Stimulated activated CD8-positive, alpha-beta memory T cell treated with anti-CD3 and anti-CD28 coated beads, Interleukin-4, amount 100 ng/mL, for 4 hours (primary cell): Measurements from ENCODE around the gene ATXN7L1.

Source experiments
- DNase-seq, 2 donors: peaks; one replicate each; pipeline ENCODE4 v3.0.0-alpha.2; 2020; ENCODE audit warnings: low read depth in 2 of 2, low spot score in 1 of 2

Gene ATXN7L1

DNA sequence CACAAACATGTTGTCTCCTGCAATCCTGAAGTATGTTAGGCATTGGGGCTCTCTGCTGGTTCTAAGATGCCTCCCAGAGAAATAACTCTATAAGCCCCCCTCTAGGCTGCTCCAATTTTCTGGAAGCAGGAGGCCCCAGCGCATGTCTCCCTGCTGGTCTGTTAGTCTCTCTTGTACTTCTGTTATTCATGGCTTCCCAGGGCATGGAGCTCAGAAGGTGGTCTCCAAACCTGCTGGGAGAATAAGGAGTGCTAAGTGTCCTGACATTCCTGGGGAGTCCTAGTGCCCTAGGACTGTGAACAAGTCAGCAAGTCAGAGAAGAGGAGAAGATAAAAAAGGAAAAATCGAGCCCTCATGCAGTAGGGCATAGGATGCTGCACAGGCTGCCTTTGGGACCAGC, 224.6 kb downstream of the ATXN7L1 start:
- no peak for DNase-seq

GRCh38 chr7:105650382-105650970, 225.9 kb downstream of the ATXN7L1 start:
- no peak for DNase-seq

DNA sequence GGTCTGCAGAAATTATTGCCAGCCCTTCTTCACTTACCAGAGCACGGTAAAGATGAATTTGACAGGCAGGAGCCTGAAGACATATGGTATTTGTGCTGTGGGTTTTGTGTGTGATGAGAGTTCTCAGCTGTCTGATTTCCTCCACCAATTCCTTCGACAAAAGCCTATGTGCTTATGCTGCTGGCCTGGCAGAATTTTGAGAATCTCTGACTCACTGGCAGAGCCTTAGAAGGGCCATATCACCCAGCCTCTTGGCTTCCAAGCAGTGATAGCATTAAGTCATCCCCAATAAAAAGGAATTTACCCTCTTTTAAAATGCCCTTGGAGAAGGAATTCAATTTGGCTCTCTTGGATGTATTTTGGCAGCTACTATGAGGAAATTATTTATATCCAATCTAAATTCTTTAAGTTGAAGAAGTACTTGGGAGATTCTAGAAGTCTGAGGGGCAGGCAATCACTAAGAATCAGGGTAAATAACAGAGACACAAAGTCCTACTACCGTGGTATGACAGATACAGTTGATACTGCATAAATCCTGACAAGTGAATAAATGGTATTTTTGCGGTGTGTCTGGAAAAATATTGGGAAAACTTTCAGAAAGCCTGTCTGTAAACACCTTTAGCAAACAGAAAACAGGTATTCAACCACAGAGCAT, 226.5 kb downstream of the ATXN7L1 start:
- DNase-seq, result no peak

GRCh38 chr7:105648561-105649401, 227.6 kb downstream of the ATXN7L1 start:
- DNase-seq, result no peak

GRCh38 chr7:105647591-105647990, 228.8 kb downstream of the ATXN7L1 start:
- no peak for DNase-seq

DNA sequence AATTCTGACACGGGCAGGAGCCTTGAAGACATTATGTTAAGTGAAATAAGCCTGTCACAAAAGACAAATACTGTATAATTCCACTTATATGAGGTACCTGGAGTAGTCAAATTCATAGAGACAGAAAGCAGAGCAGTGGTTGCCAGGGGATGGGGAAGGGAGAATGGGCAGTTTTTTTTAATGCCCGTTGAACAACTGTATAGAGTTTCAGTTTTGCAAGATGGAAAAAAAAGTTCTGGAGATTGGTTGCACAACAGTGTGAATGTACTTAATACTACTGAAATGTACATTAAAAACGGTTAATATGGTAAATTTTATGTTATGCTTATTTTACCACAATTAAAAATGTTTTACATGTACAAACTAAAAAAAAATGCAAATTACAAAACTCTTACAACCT, 231.5 kb downstream of the ATXN7L1 start:
- DNase-seq, result no peak

DNA sequence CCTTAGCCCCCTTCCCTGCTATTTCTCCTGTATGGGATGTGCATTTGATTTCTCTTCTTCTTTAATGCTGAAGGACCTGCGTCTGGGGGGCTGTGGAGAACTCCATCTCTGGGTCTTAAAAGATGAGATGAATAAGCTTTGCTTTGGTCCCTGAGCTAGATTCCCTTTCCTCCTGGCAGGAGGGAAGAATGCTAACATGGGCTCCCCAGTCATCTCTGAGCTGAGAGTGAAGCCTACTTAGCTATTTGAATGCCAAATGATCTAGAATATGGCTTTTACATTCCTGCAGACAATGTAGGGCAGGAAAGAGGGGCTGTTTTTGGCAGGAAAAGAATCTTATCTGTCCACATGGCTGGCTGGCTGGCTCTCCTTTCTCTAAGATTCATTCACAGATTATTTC, 232.5 kb downstream of the ATXN7L1 start:
- no peak for DNase-seq

DNA sequence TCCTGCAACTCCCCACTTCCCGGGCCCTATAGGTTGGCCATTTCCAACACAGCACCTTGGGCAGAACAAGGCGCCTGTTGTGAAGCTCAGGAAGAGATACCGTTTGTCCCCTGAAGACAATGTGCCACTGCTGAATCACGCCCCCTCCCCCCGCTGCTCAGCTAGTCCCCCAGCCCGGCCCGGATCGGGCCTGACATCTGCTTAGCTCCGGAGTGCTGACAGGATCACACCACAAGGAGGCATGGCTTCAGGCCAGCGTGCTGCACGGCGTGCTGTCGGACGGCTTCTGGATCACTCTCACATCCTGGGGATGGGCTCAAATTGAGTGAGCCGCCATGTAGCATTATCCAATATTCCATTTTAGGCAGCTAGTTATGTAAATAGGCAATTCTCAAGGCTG, 233.0 kb downstream of the ATXN7L1 start:
- DNase-seq, result no peak

DNA sequence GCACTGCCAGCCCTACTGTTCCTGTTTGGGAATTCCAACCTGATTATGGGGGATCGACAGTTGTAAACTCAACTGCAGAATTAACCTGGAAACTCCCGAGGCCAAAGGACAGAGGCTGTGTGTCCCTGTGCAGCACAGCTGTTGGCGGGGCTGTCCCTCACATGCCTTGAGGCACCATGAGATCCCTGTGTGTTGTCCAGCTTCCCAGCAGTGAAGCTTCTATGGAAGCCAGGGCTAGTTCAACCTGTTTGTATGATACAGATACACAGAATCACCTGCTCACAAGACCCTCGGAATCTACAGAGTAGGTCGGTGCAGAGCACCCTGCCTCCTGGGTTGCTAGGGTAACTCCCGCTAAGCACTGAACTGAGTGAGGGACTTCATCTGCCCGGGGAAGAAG, 234.1 kb downstream of the ATXN7L1 start:
- DNase-seq, result no peak

DNA sequence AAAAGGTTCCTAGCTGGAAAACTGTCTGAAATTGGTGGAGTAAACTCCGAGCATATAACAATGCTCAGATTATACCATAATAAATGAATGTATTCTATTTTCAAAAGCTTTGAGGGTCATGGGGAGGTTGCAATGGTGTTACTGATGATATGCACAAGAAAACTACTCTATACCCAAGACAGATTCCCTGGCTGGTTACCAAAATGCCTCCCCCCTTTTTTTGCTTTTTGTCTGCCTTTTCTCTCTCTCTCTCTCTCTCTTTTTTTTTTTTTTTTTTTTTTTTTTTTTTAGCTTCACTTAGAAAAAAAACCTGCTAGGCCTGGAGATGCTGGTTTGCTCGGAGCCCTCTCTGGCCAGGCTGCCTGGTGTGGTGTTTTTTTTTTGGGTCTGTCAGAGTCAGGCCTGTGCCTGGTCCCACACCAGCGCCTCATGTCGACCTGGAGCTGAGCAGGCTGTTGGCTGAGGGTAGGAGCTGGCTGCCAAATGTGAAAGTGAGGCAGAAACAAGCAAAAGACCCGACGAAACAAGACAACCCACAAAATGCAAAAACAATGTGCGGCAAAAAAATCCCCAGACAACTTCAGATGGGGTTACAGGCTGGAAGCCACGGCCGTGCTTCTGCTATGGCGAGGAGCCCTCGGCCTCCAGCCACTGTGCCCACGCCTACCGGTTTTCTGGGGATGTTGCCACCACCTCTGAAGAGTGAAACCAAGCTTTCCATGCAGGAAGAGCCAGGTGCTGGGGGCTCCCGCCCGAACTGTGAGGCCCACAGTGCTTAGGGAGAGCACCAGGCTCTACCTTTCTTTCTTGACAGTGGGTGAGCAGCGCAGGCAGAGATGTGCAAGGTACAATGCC, 235.2 kb downstream of the ATXN7L1 start:
- no peak for DNase-seq

- no peak for DNase-seq
These were observed 236.5 kb downstream of the ATXN7L1 start for GRCh38 chr7:105639667-105640493.

DNA sequence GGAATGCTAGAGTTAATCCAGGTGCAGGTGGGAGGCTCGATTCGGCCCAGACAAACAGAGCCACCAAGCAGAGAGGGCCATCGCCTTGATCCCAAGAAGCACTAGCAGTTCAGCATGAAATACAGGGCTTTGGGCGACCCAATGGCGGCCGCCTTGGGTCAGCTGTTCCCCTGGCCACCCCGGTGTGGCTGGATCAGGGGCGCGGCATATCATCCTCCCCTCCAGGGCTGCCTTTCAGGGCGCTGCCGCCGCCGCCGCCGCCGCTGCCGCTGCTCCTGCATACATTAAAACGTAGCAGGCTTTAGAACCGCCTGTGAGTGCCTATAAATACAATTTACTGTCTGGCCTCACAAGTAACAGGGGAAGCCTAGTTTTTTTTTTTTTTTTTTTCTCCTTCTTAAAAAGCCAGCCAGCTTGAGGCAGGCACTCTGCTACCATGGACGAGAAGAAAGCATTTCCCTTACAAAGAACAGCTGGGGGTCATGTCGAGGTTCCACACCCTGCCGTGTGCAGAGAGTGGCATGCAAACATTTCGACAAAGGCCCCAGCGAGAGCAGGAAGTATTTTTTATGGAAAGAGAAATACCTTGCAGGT, 237.4 kb downstream of the ATXN7L1 start:
- no peak for DNase-seq

DNA sequence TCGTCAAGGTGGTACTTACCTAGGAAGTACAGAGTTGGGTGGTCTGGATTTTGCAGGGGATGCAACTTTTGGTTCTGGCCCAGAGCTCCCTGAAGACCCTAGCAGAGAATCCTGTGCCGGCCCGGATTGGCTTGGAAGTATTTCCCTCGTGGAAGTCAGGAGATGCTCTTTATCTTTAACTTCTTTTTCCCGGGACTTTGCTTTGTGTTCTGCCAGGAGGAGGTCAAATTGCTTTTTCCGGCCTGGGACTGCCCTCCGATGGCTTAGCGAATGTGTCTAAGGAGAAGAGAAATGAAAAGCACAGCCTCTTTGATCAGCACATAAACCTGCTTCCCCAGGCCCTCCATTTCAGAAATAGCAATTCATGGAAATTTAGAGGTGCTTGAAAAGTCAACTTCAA, 238.1 kb downstream of the ATXN7L1 start:
- DNase-seq, result no peak

DNA sequence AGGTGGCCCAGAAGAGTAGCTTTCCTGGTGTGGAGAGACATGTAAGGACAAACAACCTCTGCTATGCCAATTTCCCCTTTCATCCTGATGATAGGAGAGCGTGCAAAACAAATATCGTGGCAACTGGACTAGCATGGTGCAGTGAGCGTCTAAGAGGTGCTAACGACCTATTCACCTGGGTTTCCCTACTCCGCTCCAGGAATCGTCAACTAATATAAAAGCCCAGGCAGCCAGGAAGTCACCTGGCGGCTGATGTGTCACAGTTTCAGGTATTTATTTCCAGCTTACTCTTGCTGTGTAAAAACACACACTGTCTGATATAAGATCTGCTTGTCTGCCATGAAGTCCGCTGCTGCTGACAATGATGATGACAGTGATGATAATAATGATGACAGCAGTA, 238.6 kb downstream of the ATXN7L1 start:
- no peak for DNase-seq

- DNase-seq, result no peak
These were observed 239.4 kb downstream of the ATXN7L1 start for GRCh38 chr7:105636982-105637381.

- DNase-seq, result no peak
These were observed 241.2 kb downstream of the ATXN7L1 start for GRCh38 chr7:105635197-105635596.

DNA sequence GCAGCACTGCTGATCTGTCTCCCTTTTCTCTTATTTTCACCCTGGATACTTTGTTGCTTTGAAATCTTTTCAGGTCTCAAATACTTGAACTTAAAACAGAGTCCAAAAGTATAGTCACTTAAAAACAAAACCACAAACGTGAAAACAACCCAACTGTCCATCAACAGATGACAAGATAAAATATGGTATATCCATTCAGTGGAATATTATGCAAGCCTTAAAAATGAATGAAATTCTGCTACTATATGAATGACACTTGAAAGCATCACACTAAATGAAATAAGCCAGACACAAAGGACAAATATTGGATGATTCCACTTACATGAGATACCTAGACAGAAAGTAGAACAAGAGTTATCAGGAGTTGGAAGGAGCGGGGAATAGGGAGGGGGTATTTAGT, 250.4 kb downstream of the ATXN7L1 start:
- DNase-seq, result no peak

- DNase-seq, result no peak
These were observed 252.5 kb downstream of the ATXN7L1 start for GRCh38 chr7:105623906-105624305.

GRCh38 chr7:105623378-105623777, 253.0 kb downstream of the ATXN7L1 start:
- no peak for DNase-seq

GRCh38 chr7:105622106-105622731, 254.2 kb downstream of the ATXN7L1 start:
- no peak for DNase-seq
